HepG2 (cell line): ENCODE data around the gene MALT1. TPM values are rescaled to one million over a fixed set of nuclear protein-coding genes. Genes with fewer than 3 reads are reported as not detected.

ENCODE experiments used
- ATAC-seq: fragments of 200-7000 bp; cut with Tn5 transposase; 3 replicates; pipeline ENCODE4 v1.9.1; 2020; ENCODE audit warnings: mild to moderate bottlenecking, moderate library complexity
- BruUV-seq: library from RNA; stranded (reverse); fragments of 400-500 nt; replicated peaks from 2 replicates; lab custom pipeline; 2021; lab: Mats Ljungman, UMichigan
- CTCF ChIA-PET: fragments of 300-600 bp; formaldehyde crosslinking; extraction: SDS; loops from one replicate; lab custom pipeline; 2021; ENCODE audit warnings: low total read pairs, inconsistent platforms, low intra/inter-chr PET ratio; lab: Yijun Ruan, JAX
- POLR2A ChIA-PET: fragments of 350-600 bp; sonication (Branson Sonifier 250); formaldehyde crosslinking; loops from one replicate; lab custom pipeline; 2020; ENCODE audit warnings: antibody characterized with exemption, inconsistent platforms; lab: Yijun Ruan, JAX
- DNase-seq: peaks from one replicate; pipeline ENCODE4 v3.0.0-alpha.2; 2015; ENCODE audit warnings: low spot score
- FAIRE-seq: peaks from 3 replicates; lab custom pipeline; 2011; peaks lifted over from hg19 to GRCh38; lab: Jason Lieb, UNC
- H2AFZ ChIP-seq: one replicate; pipeline ENCODE4 v1.6.1; 2011; ENCODE audit warnings: low read length, inconsistent platforms
- H3K27ac ChIP-seq: fragments of 300-600 bp; 3 replicates; pipeline ENCODE4 v1.8.0; 2011; ENCODE audit warnings: mixed run types, mild to moderate bottlenecking, mixed read lengths, low read length, inconsistent platforms; ENCODE audit not compliant: insufficient read depth; ENCODE audit errors: extremely low read length
- H3K27me3 ChIP-seq, 2 experiments: fragments of 200-600 bp in 1 of 2; 2 replicates in 1 of 2; 3 replicates in 1 of 2; pipeline versions ENCODE4 v1.6.0 to v1.8.0; 2011; ENCODE audit warnings: low read length in 2 of 2, mild to moderate bottlenecking in 2 of 2, moderate library complexity in 2 of 2, inconsistent platforms in 1 of 2; ENCODE audit not compliant: insufficient read depth in 2 of 2, control insufficient read depth in 1 of 2
- H3K36me3 ChIP-seq, 2 experiments: fragments of 200-600 bp in 1 of 2; replicated peaks in 1 of 2; 2 replicates in 1 of 2; 3 replicates in 1 of 2; pipeline versions ENCODE4 v1.5.1 to v1.8.0; 2011; ENCODE audit warnings: low read length in 2 of 2, inconsistent platforms in 1 of 2; ENCODE audit not compliant: insufficient read depth in 2 of 2, control insufficient read depth in 1 of 2
- H3K4me1 ChIP-seq: 2 replicates; pipeline ENCODE4 v1.5.1; 2012; ENCODE audit warnings: low read length, inconsistent platforms; ENCODE audit not compliant: insufficient read depth
- H3K4me2 ChIP-seq: 2 replicates; pipeline ENCODE4 v1.6.0; 2011; ENCODE audit warnings: low read depth, low read length, inconsistent platforms
- H3K4me3 ChIP-seq, 3 experiments: fragments of 200-600 bp in 1 of 3; sonication (generic), shearing (Covaris generic) in 1 of 3; replicated peaks in 1 of 3; 2 replicates each; pipeline ENCODE4 v1.5.1; 2011 to 2016; ENCODE audit warnings: low read length in 3 of 3, inconsistent platforms in 2 of 3, low read depth in 2 of 3, mild to moderate bottlenecking in 2 of 3, control low read depth in 1 of 3, mixed read lengths in 1 of 3; ENCODE audit not compliant: insufficient read depth in 1 of 3
- H3K79me2 ChIP-seq: one replicate; pipeline ENCODE4 v1.6.1; 2011; ENCODE audit warnings: low read length, inconsistent platforms; ENCODE audit not compliant: insufficient read depth
- H3K9ac ChIP-seq: 2 replicates; pipeline ENCODE4 v1.6.0; 2011; ENCODE audit warnings: mild to moderate bottlenecking, low read depth, low read length, inconsistent platforms; ENCODE audit not compliant: insufficient read depth
- H3K9me3 ChIP-seq: 2 replicates; pipeline ENCODE4 v1.5.1; 2012; ENCODE audit warnings: mild to moderate bottlenecking, low read length
- H4K20me1 ChIP-seq: 2 replicates; pipeline ENCODE4 v1.6.0; 2011; ENCODE audit warnings: inconsistent platforms, mild to moderate bottlenecking, low read length, moderate library complexity; ENCODE audit not compliant: insufficient read depth
- CREM ChIP-seq, 2 experiments: sonication (generic) in 1 of 2; formaldehyde crosslinking in 1 of 2; IDR thresholded peaks; 2 replicates each; pipeline versions ENCODE4 v1.4.0 to v1.6.1; 2016 to 2020; ENCODE audit warnings: antibody characterized with exemption in 1 of 2, mild to moderate bottlenecking in 1 of 2, missing genetic modification reagents in 1 of 2
- FOSL2 ChIP-seq: sonication (generic); formaldehyde crosslinking; IDR thresholded peaks from 2 replicates; pipeline ENCODE4 v1.4.0; 2020; ENCODE audit warnings: missing genetic modification reagents
- KDM5A ChIP-seq: fragments of 200-600 bp; sonication (generic); IDR thresholded peaks from 2 replicates; pipeline ENCODE4 v1.7.0; 2018; ENCODE audit warnings: antibody characterized with exemption, mild to moderate bottlenecking, low read length, borderline replicate concordance
- SAP130 ChIP-seq: IDR thresholded peaks from 2 replicates; pipeline ENCODE4 v1.6.1; 2016; ENCODE audit warnings: low read depth
- SKI ChIP-seq: fragments of 450-650 bp; IDR thresholded peaks from one replicate; pipeline ENCODE4 v1.6.1; 2018; ENCODE audit warnings: mild to moderate bottlenecking; ENCODE audit not compliant: partially characterized antibody
- SNRNP70 ChIP-seq: fragments of 200-400 bp; formaldehyde crosslinking; IDR thresholded peaks from 2 replicates; pipeline ENCODE4 v1.6.1; 2017; ENCODE audit warnings: mild to moderate bottlenecking, low read depth, low read length, moderate library complexity
- TBX2 ChIP-seq: sonication (generic); formaldehyde crosslinking; IDR thresholded peaks from 2 replicates; pipeline ENCODE4 v1.5.0; 2020; ENCODE audit warnings: missing genetic modification reagents, mild to moderate bottlenecking, borderline replicate concordance
- THAP7 ChIP-seq: sonication (generic); formaldehyde crosslinking; IDR thresholded peaks from 2 replicates; pipeline ENCODE4 v1.8.1; 2023; ENCODE audit warnings: mild to moderate bottlenecking, missing genetic modification reagents
- THAP8 ChIP-seq: sonication (generic); formaldehyde crosslinking; IDR thresholded peaks from 2 replicates; pipeline ENCODE4 v1.5.1; 2020; ENCODE audit warnings: missing genetic modification reagents, mild to moderate bottlenecking, borderline replicate concordance
- ZNF451 ChIP-seq: sonication (generic); formaldehyde crosslinking; IDR thresholded peaks from 2 replicates; pipeline ENCODE4 v1.5.0; 2020; ENCODE audit warnings: mild to moderate bottlenecking, missing genetic modification reagents
- ZNF577 ChIP-seq: sonication (generic); formaldehyde crosslinking; IDR thresholded peaks from 2 replicates; pipeline ENCODE4 v1.4.0; 2020; ENCODE audit warnings: mild to moderate bottlenecking, low read depth, missing genetic modification reagents, borderline replicate concordance
- ZNF670 ChIP-seq: sonication (generic); formaldehyde crosslinking; IDR thresholded peaks from 2 replicates; pipeline ENCODE4 v1.8.0; 2022; ENCODE audit warnings: mild to moderate bottlenecking, missing genetic modification reagents, borderline replicate concordance
- ZNF7 ChIP-seq: IDR thresholded peaks from 2 replicates; pipeline ENCODE4 v1.6.1; 2016; ENCODE audit warnings: missing biosample characterization, missing genetic modification reagents
- WGBS: methylation state at CpG from one replicate; pipeline ENCODE4 v1.1.6; 2017; ENCODE audit warnings: low lambda C conversion rate; 5-methylcytosine and 5-hydroxymethylcytosine counted together
- in situ Hi-C: cut with HindIII; loops from 2 replicates; pipeline ENCODE4 v1.10.0; 2017; ENCODE audit warnings: low pct_unique_long_range_greater_than_20kb; ENCODE audit not compliant: extremely low pct_ligation_motif_present
- intact Hi-C: fragments of 100-400 bp; cut with micrococcal nuclease; formaldehyde crosslinking; loops from one replicate; pipeline ENCODE4 v1.10.0; 2022; ENCODE audit not compliant: unreplicated experiment
- polyA plus RNA-seq, 8 experiments: library from polyadenylated mRNA; depleted of rRNA in 3 of 8; stranded (reverse) in 7 of 8; unstranded in 1 of 8; fragments of >200 nt; fragmentation: Illumina TruSeq in 4 of 8; extraction: Trizol in 4 of 8; gene quantifications; 2 replicates each; pipeline versions ENCODE4 v1.2.1 to v1.2.3, GENCODE V29; 2011 to 2016; ENCODE audit warnings: low read depth in 4 of 8, missing spikeins in 1 of 8, mixed read lengths in 1 of 8; ENCODE audit not compliant: insufficient read depth in 1 of 8
- total RNA-seq, 5 experiments: library from RNA; depleted of rRNA; stranded (reverse); fragments of >200 nt; fragmentation: Illumina TruSeq; extraction: Trizol; gene quantifications; 2 replicates each; pipeline ENCODE4 v1.2.3, GENCODE V29; 2016; ENCODE audit warnings: low read depth in 1 of 5
- TF ChIP-seq, protein P1 (sequence below): sonication (generic); formaldehyde crosslinking; conservative IDR thresholded peaks from 2 replicates; pipeline ENCODE4 v1.4.0; 2020; ENCODE audit warnings: missing genetic modification reagents
- TF ChIP-seq, protein P2 (sequence below): sonication (generic); formaldehyde crosslinking; IDR thresholded peaks from 2 replicates; pipeline ENCODE4 v1.9.0; 2021; ENCODE audit warnings: missing genetic modification reagents, mild to moderate bottlenecking, borderline replicate concordance

Gene MALT1
- total and polyA plus RNA-seq, 2 of the 13 experiments (the other 11 are each of a cell fraction or from before 2014, with no cell fraction given), result 43.9 to 89.0 TPM

DNA sequence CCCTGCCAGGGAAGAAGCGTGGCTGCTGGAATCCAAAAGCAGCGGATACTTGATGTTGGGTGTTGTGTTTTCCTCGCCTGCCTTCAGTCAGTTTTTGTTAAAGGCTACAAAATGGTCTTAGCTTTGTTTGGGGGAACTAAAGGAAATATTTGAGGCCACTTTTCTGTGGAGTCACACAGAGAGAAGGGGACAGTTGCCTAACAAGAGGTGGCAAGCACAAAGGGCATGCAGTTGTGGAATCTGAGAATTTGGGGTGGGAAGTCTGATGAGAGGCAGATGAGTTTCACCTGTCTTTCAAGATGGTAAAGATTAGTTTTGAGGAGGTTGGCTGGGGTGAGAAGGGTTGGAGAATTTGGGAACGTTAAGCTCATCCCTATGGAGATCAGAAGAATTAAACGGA is 2.9 kb downstream of the MALT1 start:
- intact Hi-C loops, result loop anchor here (5.0 kb wide), 2 partner anchors 97 to 272 kb away; no protein-coding TSS in a partner anchor
- POLR2A ChIA-PET, result no interaction called here
- CTCF ChIA-PET, result no interaction called here
- Histone ChIP-seq H3K79me2 (peaks cover 74% of the 10 kb centered on the region), H3K9ac (peak overlapping the region; percentile 44; the same call in 1 of the 2 replicates), H3K4me3 (peak overlapping the region; percentile 90 to 94 (median 90)), H3K27me3 (no peaks in the 10 kb centered on the region; a peak in 1 of 5 replicates), H2AFZ (no peak overlapping the region), H3K36me3 (peaks cover 0 to 3% of the 10 kb centered on the region in 2 experiments; a peak in 1 of 5 replicates), H3K27ac (no peak overlapping the region), H3K4me2 (peak overlapping the region; percentile 80), H3K9me3 (no peaks in the 10 kb centered on the region), H3K4me1 (peaks cover 75% of the 10 kb centered on the region), H4K20me1 (peaks cover 28% of the 10 kb centered on the region)
- DNase-seq, result no peak
- 76% methylated on average over 5 of the region's 5 CpGs for WGBS
- no peak for ATAC-seq
- TF ChIP-seq THAP7 (CRISPR knock-in tag), result no peak
- no peak for TF ChIP-seq ZNF577 (CRISPR knock-in tag)
- no peak for TF ChIP-seq CREM (IDR thresholded peaks at IDR 0.05)
- TF ChIP-seq CREM (CRISPR knock-in tag; IDR thresholded peaks at IDR 0.05), result no peak
- no peak for TF ChIP-seq ZNF670 (CRISPR knock-in tag)
- TF ChIP-seq FOSL2 (CRISPR knock-in tag), result no peak
- TF ChIP-seq SKI, result no peak
- no peak for TF ChIP-seq KDM5A
- peak; percentile 60 for TF ChIP-seq ZNF7 (CRISPR knock-in tag)
- TF ChIP-seq, protein P1, sequence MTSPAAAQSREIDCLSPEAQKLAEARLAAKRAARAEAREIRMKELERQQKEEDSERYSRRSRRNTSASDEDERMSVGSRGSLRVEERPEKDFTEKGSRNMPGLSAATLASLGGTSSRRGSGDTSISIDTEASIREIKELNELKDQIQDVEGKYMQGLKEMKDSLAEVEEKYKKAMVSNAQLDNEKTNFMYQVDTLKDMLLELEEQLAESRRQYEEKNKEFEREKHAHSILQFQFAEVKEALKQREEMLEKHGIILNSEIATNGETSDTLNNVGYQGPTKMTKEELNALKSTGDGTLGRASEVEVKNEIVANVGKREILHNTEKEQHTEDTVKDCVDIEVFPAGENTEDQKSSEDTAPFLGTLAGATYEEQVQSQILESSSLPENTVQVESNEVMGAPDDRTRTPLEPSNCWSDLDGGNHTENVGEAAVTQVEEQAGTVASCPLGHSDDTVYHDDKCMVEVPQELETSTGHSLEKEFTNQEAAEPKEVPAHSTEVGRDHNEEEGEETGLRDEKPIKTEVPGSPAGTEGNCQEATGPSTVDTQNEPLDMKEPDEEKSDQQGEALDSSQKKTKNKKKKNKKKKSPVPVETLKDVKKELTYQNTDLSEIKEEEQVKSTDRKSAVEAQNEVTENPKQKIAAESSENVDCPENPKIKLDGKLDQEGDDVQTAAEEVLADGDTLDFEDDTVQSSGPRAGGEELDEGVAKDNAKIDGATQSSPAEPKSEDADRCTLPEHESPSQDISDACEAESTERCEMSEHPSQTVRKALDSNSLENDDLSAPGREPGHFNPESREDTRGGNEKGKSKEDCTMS, result no peak
- no peak for TF ChIP-seq THAP8 (CRISPR knock-in tag)
- TF ChIP-seq SAP130 (CRISPR knock-in tag), result no peak
- no peak for TF ChIP-seq SNRNP70
- TF ChIP-seq TBX2 (CRISPR knock-in tag), result 0 out of 2 replicates have a peak, but pooled peaks have one; percentile 13
- TF ChIP-seq, protein P2, sequence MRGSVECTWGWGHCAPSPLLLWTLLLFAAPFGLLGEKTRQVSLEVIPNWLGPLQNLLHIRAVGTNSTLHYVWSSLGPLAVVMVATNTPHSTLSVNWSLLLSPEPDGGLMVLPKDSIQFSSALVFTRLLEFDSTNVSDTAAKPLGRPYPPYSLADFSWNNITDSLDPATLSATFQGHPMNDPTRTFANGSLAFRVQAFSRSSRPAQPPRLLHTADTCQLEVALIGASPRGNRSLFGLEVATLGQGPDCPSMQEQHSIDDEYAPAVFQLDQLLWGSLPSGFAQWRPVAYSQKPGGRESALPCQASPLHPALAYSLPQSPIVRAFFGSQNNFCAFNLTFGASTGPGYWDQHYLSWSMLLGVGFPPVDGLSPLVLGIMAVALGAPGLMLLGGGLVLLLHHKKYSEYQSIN (CRISPR knock-in tag), result no peak
- no peak for TF ChIP-seq ZNF451 (CRISPR knock-in tag)
- BruUV-seq, result no TSS peak
- FAIRE-seq, result no peak
- in situ Hi-C loops, result loop anchor here (25.0 kb wide), 1 partner anchor 662 kb away; no protein-coding TSS in a partner anchor
